NCI-H146 treated with DMSO at 0.1 percent for 48 hours (cell line): Measurements from ENCODE around the gene ARFGEF2.
A peak's percentile ranks its signal among the peaks of the same experiment; 100 is the strongest.
"Not testable (repeated sequence)": the region's sequence is repeated elsewhere in the genome, so short reads cannot be mapped to it uniquely, and the experiment has no call there.

Experiments used
- DNase-seq: peaks from one replicate; lab custom pipeline; 2025; ENCODE audit not compliant: unreplicated experiment; lab: John Stamatoyannopoulos, UW

Gene ARFGEF2

GRCh38 chr20:48949304-48950170 lies 28.0 kb downstream of the ARFGEF2 start:
- no peak for DNase-seq

- DNase-seq = no peak
Observed at GRCh38 chr20:48951041-48951440, 29.5 kb downstream of the ARFGEF2 start.

DNA sequence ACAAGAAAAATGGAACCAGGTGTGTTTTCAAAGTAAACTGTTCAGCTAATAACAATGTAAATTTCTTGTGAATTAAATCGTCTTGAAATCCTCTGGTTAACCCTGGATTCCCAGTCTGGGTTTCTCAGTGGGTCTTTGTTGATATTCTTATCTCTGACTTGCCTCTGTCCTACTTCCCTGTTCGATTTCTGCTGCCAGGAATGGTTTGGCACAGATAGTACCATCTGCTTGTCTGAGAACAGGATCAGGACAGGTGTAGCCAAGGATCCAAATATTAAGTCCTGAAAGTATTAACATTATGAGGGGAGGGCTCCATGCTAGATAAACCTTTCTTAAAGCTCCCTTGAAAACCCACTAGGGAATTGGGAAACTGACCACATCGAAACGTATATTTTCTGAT lies 30.1 kb downstream of the ARFGEF2 start:
- DNase-seq = no peak

DNA sequence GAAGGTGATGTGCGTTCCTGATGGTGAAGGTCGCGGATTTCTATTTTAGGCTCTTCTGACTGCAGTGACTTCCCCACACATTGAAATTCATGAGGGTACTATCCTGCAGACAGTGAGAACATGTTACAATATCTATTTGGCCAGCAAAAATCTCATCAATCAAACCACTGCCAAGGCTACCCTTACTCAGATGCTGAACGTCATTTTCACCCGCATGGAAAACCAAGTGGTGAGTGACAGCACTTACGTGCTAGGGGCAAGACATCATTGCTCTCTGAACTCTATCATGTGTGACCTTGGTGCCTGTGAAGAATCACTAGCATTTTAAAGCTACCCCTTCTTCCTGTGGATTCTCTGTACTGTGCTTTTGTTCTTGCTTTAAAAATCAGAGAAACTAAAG lies 31.1 kb downstream of the ARFGEF2 start:
- DNase-seq = no peak

GRCh38 chr20:48953653-48954052 lies 32.1 kb downstream of the ARFGEF2 start:
- no peak for DNase-seq

DNA sequence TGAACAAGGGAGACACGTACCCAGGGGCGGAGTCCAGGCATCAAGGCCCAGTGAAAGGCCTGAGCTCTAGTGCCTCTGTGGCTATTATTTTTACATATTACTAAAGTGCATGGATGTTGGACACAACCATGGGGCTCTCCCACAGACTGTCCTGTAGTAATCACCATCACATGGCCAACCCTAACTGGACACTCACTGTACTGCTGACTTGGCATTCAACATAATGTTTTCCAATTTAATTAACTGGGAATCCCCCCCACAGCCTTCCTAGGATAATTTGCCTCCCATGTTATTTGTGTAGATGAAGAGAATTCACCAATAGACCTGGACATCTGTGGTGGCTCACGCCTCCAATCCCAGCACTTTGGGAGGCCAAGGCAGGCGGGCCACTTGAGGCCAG lies 34.5 kb downstream of the ARFGEF2 start:
- DNase-seq = no peak

GRCh38 chr20:48957053-48957481 lies 35.6 kb downstream of the ARFGEF2 start:
- DNase-seq = no peak

GRCh38 chr20:48957533-48957932 lies 36.0 kb downstream of the ARFGEF2 start:
- DNase-seq = no peak

- no peak for DNase-seq
Observed at GRCh38 chr20:48958743-48959142, 37.2 kb downstream of the ARFGEF2 start.

DNA sequence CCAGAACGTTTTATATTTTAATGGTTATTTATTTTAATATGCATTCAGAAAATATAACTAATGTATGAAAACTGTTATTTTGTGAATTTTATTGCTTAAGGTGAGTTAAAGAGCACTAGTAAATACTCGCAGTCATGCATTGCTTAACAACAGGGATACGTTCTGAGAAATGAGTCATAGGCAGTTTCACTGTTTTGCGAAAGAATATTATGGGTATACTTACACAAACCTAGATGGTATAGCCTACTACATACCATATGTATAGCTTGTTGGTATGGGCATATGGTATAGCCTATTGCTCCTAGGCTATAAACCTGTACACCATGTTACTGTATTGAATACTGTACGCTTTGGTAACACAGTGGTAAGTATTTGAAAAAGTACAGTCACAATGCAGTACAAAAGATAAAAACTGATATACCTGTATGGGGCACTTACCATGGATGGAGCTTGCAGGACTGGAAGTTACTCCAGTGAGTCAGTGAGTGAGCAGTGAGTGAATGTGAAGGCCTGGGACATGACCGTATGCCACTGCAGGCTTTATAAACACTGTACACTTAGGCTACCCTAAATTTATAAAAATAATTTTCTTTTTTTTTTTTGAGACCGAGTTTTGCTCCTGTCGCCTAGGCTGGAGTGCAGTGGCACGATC lies 38.5 kb downstream of the ARFGEF2 start:
- no peak for DNase-seq

- no peak for DNase-seq
Observed at GRCh38 chr20:48962421-48962820, 40.9 kb downstream of the ARFGEF2 start.

- DNase-seq = no peak
Observed at GRCh38 chr20:48962976-48963771, 41.7 kb downstream of the ARFGEF2 start.

DNA sequence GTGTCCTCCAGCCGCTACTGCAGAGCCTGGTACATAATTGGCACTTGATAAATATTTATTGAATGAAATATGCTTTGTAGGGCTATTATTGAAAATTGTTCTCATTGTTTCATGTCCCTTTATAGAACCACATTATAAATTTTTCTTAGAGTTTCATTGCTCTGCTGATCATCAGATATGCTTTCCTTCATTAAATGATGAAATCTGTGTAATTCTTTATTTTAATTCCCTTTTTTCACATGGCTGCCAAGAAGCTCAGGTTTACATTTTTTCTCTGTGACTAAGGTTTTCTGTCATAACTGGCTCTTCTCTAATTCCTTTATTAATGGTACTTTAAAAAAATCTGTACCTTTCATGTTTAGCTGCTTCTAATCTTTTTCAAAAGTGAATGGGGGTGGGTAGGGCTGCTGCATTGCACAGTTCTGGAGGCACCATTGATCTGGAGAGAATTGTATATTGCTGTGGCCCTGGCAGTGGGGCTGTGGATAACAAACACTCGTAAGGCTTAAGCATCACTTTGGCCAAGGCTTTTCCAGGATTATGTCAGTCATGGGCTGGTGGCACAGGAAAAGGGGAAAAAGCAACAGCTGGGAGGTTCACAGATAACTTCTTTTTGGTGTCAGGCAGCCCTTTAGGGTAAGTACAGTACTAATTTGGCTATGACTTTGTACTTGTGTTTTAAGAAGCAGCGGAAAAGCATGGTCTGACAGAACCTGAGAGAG lies 43.8 kb downstream of the ARFGEF2 start:
- DNase-seq = peak; percentile 8

- DNase-seq = no peak
Observed at GRCh38 chr20:48970681-48971365, 49.3 kb downstream of the ARFGEF2 start.

DNA sequence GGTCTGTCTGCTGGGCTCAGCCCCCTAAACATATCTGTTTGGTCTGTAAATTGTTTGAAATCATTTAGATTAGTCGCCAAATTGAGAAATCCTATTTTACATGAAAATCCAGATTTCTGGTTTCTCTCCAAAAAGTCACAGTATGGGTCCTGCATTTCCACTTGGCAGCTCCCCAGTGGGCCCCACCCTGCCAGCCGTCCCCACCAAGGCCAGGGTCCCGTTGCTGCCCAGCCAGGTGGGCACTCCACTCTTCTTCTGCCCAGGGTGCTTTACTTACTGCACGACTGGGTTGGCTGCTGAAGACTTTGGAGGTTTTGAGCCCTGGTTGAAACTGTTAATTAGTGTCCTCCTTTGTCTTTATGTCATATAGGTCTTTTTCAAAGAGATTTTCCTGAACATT lies 50.4 kb downstream of the ARFGEF2 start:
- DNase-seq = no peak

DNA sequence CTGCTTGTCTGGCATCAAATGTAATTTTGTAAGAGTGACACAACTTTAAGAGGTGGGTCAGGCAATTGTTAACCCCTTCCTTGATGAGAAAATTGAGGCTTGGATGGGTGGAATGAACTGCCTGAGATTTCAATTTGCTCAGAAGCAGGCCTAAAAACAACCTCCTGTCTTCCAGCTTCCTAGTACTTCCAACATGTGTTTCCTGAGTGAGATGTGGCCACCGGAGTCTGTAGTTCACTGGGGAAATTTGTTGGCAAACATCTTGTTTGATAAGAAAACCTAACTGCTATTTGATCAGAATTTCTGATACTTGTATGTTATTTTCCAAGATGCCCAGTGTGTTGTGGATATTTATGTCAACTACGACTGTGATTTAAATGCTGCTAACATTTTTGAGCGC lies 51.3 kb downstream of the ARFGEF2 start:
- no peak for DNase-seq

DNA sequence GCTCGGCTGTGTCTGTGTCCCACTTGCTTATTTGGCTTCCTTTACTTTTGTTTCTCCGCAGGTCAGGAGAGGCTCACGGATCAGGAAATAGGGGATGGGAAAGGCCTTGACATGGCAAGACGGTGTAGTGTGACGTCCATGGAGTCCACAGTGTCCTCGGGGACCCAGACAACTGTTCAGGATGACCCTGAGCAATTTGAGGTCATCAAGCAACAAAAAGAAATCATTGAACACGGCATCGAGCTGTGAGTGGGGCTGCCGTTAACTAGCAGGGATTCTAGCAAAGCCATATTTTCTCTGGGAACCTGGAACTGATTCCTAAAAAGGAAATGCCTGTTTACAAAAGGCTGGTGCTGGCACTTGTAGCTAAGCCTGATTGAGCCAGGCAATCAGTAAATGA lies 54.4 kb downstream of the ARFGEF2 start:
- DNase-seq = peak; percentile 11

DNA sequence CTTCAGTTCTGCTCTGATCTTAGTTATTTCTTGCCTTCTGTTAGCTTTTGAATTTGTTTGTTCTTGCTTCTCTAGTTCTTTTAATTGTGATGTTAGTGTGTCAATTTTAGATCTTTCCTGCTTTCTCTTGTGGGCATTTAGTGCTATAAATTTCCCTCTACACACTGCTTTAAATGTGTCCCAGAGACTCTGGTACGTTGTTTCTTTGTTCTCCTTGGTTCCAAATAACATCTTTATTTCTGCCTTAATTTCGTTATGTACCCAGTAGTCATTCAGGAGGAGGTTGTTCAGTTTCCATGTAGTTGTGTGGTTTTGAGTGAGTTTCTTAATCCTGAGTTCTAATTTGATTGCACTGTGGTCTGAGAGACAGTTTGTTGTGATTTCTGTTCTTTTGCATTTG lies 58.5 kb downstream of the ARFGEF2 start:
- not testable (repeated sequence) for DNase-seq

DNA sequence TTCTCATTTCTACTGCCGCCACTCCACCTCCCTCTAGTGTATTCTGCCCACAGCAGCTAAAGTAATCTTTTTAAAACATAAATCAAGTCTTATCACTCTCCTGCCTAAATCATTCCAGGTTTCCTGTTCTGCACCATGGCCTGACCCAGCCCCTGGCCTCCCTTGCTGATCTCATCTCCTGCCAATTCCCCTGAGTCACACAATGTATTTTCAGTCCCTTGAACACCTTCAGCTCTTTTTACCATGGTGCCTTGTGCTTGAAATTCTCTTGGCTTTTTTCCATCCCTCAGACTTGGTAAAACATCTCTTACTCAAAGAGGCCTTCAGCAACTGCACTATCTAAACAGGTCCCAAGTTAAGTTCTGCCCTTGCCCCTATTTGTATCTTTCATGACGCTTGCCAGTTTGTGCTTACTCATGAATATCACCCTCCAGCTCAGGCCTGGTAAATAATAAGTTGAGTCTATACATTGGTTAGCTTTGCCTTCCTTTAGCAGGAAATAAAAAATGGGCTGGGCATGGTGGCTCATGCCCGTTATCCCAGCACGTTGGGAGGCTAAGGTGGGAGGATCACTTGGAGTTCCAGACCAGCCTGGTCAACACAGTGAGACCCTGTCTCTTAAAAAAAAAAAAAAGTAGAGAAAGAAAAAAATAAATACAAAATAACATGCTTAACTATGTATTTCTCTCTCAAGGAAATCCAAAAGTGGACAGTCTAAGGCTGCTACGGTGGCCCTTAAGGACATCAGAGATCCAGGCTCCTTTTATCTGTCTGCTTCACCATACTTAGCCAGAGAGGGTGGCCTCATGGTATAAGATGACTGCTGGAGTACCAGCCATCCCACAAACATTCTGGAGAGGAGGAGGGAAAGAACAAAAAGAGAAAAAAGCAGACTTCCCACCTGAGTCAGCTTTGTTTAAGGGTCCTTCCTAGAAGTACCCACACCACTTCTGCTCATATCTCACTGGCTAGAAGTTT lies 62.2 kb downstream of the ARFGEF2 start:
- DNase-seq = no peak
